H9 (cell line): ENCODE measurements around the gene TCF15. TPM values are rescaled to one million over a fixed set of nuclear protein-coding genes. Genes with fewer than 3 reads are reported as not detected.

Experiments used
- DNase-seq: peaks from one replicate; pipeline ENCODE4 v3.0.0-alpha.2; 2017
- H2AFZ ChIP-seq: one replicate; pipeline ENCODE4 v1.6.1; 2013; ENCODE audit warnings: mild to moderate bottlenecking, low read length, control low read depth, moderate library complexity
- H2AK5ac ChIP-seq: 2 replicates; pipeline ENCODE4 v1.6.1; 2013; ENCODE audit warnings: low read length, control low read depth, mixed read lengths; ENCODE audit not compliant: insufficient read length
- H2BK120ac ChIP-seq: one replicate; pipeline ENCODE4 v1.6.1; 2013; ENCODE audit warnings: low read depth, mild to moderate bottlenecking, low read length, control low read depth, inconsistent platforms; ENCODE audit not compliant: poor library complexity, severe bottlenecking
- H2BK12ac ChIP-seq: 2 replicates; pipeline ENCODE4 v1.6.1; 2013; ENCODE audit warnings: low read length, control low read depth, mixed read lengths, low read depth; ENCODE audit not compliant: insufficient read length
- H2BK15ac ChIP-seq: 2 replicates; pipeline ENCODE4 v1.6.1; 2013; ENCODE audit warnings: low read depth, low read length, control low read depth
- H2BK20ac ChIP-seq: one replicate; pipeline ENCODE4 v1.6.1; 2013; ENCODE audit warnings: low read depth, mild to moderate bottlenecking, low read length, control low read depth, inconsistent platforms; ENCODE audit not compliant: poor library complexity, severe bottlenecking
- H2BK5ac ChIP-seq: 2 replicates; pipeline ENCODE4 v1.6.1; 2013; ENCODE audit warnings: low read length, control low read depth, mixed read lengths; ENCODE audit not compliant: insufficient read length
- H3K14ac ChIP-seq: 2 replicates; pipeline ENCODE4 v1.6.1; 2013; ENCODE audit warnings: low read length, control low read depth; ENCODE audit not compliant: insufficient read depth
- H3K18ac ChIP-seq: 2 replicates; pipeline ENCODE4 v1.6.1; 2013; ENCODE audit warnings: low read depth, mild to moderate bottlenecking, mixed read lengths, low read length, control low read depth; ENCODE audit not compliant: insufficient read length
- H3K23ac ChIP-seq: 2 replicates; pipeline ENCODE4 v1.6.1; 2013; ENCODE audit warnings: low read length, control low read depth, mixed read lengths, low read depth; ENCODE audit not compliant: insufficient read length
- H3K23me2 ChIP-seq: 2 replicates; pipeline ENCODE4 v1.6.1; 2013; ENCODE audit warnings: low read depth, mild to moderate bottlenecking, mixed read lengths, low read length, control low read depth; ENCODE audit not compliant: insufficient read length, poor library complexity, severe bottlenecking
- H3K27ac ChIP-seq: 2 replicates; pipeline ENCODE4 v1.5.1; 2013; ENCODE audit warnings: low read length, control low read depth, mixed read lengths, low read depth; ENCODE audit not compliant: insufficient read length
- H3K27me3 ChIP-seq: 2 replicates; pipeline ENCODE4 v1.6.1; 2013; ENCODE audit warnings: low read length, control low read depth, inconsistent platforms; ENCODE audit not compliant: insufficient read depth
- H3K4ac ChIP-seq: 2 replicates; pipeline ENCODE4 v1.6.1; 2013; ENCODE audit warnings: low read depth, mild to moderate bottlenecking, control low read depth, inconsistent platforms, low read length, moderate library complexity
- H3K4me1 ChIP-seq: 2 replicates; pipeline ENCODE4 v1.6.1; 2013; ENCODE audit warnings: low read length, control low read depth, inconsistent platforms; ENCODE audit not compliant: insufficient read depth
- H3K4me2 ChIP-seq: 2 replicates; pipeline ENCODE4 v1.6.1; 2013; ENCODE audit warnings: low read length, control low read depth, mixed read lengths; ENCODE audit not compliant: insufficient read length, insufficient read depth
- H3K56ac ChIP-seq: 2 replicates; pipeline ENCODE4 v1.6.1; 2013; ENCODE audit warnings: low read depth, mild to moderate bottlenecking, mixed read lengths, low read length, control low read depth; ENCODE audit not compliant: insufficient read length
- H3K79me1 ChIP-seq: 2 replicates; pipeline ENCODE4 v1.6.1; 2013; ENCODE audit warnings: low read depth, mild to moderate bottlenecking, moderate library complexity, low read length, control low read depth, inconsistent platforms; ENCODE audit not compliant: insufficient read depth, poor library complexity, severe bottlenecking
- H3K79me2 ChIP-seq: 2 replicates; pipeline ENCODE4 v1.6.1; 2013; ENCODE audit warnings: low read length, control low read depth, inconsistent platforms; ENCODE audit not compliant: insufficient read depth
- H3K9ac ChIP-seq: 2 replicates; pipeline ENCODE4 v1.6.1; 2013; ENCODE audit warnings: low read length, control low read depth, mixed read lengths; ENCODE audit not compliant: insufficient read length; ENCODE audit errors: extremely low read depth
- H3K9me3 ChIP-seq: one replicate; pipeline ENCODE4 v1.6.1; 2013; ENCODE audit warnings: low read depth, low read length, inconsistent platforms; ENCODE audit not compliant: control insufficient read depth
- H3T11ph ChIP-seq: one replicate; pipeline ENCODE4 v1.6.1; 2013; ENCODE audit warnings: mild to moderate bottlenecking, low read length, control low read depth, inconsistent platforms
- H4K20me1 ChIP-seq: one replicate; pipeline ENCODE4 v1.6.1; 2013; ENCODE audit not compliant: control insufficient read depth, insufficient read length, insufficient read depth
- H4K5ac ChIP-seq: 2 replicates; pipeline ENCODE4 v1.6.1; 2013; ENCODE audit warnings: low read depth, mild to moderate bottlenecking, mixed read lengths, low read length, control low read depth; ENCODE audit not compliant: insufficient read length
- H4K8ac ChIP-seq: replicated peaks from 2 replicates; pipeline ENCODE4 v1.6.1; 2013; ENCODE audit warnings: low read length, control low read depth, mixed read lengths, low read depth; ENCODE audit not compliant: insufficient read length
- H4K91ac ChIP-seq: 2 replicates; pipeline ENCODE4 v1.6.1; 2013; ENCODE audit warnings: low read depth, mild to moderate bottlenecking, moderate library complexity, mixed read lengths, low read length, control low read depth; ENCODE audit not compliant: insufficient read length
- H3K27ac Mint-ChIP-seq, 3 experiments: 2 replicates in 2 of 3; 3 replicates in 1 of 3; pipeline ENCODE4 v1.8.0; 2020 to 2021; ENCODE audit warnings: mixed read lengths in 3 of 3, mild to moderate bottlenecking in 1 of 3, moderate library complexity in 1 of 3
- H3K27me3 Mint-ChIP-seq: 2 replicates; pipeline ENCODE4 v1.8.0; 2021; ENCODE audit warnings: low read depth, mild to moderate bottlenecking, moderate library complexity, mixed read lengths
- H3K36me3 Mint-ChIP-seq, 3 experiments: 2 replicates in 2 of 3; 3 replicates in 1 of 3; pipeline ENCODE4 v1.8.0; 2020 to 2021; ENCODE audit warnings: low read depth in 3 of 3, mixed read lengths in 3 of 3; ENCODE audit not compliant: insufficient read depth in 1 of 3
- H3K4me1 Mint-ChIP-seq, 2 experiments: 2 replicates each; pipeline ENCODE4 v1.8.0; 2020; ENCODE audit warnings: mixed read lengths in 2 of 2
- H3K4me3 Mint-ChIP-seq, 2 experiments: 2 replicates in 1 of 2; 3 replicates in 1 of 2; pipeline ENCODE4 v1.8.0; 2020 to 2021; ENCODE audit warnings: mild to moderate bottlenecking in 2 of 2, mixed read lengths in 2 of 2, moderate library complexity in 1 of 2
- H3K9me3 Mint-ChIP-seq, 2 experiments: 2 replicates in 1 of 2; 3 replicates in 1 of 2; pipeline ENCODE4 v1.8.0; 2020; ENCODE audit warnings: mild to moderate bottlenecking in 2 of 2, mixed read lengths in 2 of 2, moderate library complexity in 1 of 2
- CTCF ChIP-seq: fragments of 200-600 bp; sonication (generic); conservative IDR thresholded peaks from 3 replicates; pipeline ENCODE4 v1.8.0; 2021; ENCODE audit warnings: antibody characterized with exemption, mild to moderate bottlenecking
- WGBS: extraction: QIAGEN DNeasy Blood & Tissue Kit; methylation state at CpG from one replicate; pipeline ENCODE4 v1.1.7; 2013; ENCODE audit warnings: missing lambda C conversion rate, low lambda C conversion rate, mixed read lengths; ENCODE audit not compliant: insufficient read length; ENCODE audit errors: extremely low coverage; 5-methylcytosine and 5-hydroxymethylcytosine counted together
- total RNA-seq: library from RNA; stranded (reverse); gene quantifications from 2 replicates; pipeline ENCODE4 v1.2.1, GENCODE V29; 2021

Gene TCF15
- total RNA-seq, 1 experiment from 2014 or later: 2.0 TPM

- no peaks in the 10 kb centered on the region for H3K27me3 ChIP-seq
- Mint-ChIP-seq H3K27me3 (peaks cover 21% of the 10 kb centered on the region), H3K4me3 (peak overlapping the region in 1 of 2 experiments; percentile 30; a peak in 1 of 5 replicates)
These were observed 36.5 kb downstream of the TCF15 start for GRCh38 chr20:573414-574296.

More at GRCh38 chr20:573414-574296, 36.5 kb downstream of the TCF15 start:
- WGBS: no CpG with 5 or more reads among the region's 12 CpGs
- Mint-ChIP-seq H3K27ac (peak overlapping the region in 1 of 3 experiments; percentile 10; a peak in 2 of 7 replicates), H3K9me3 (no peaks in the 10 kb centered on the region), H3K4me1 (peaks cover 47 to 48% of the 10 kb centered on the region in 2 experiments), H3K36me3 (peaks cover 0 to 1% (median 0%) of the 10 kb centered on the region in 3 experiments; a peak in 1 of 7 replicates)
- TF ChIP-seq CTCF: no peak
- H3T11ph ChIP-seq: no peak overlapping the region
- no peak overlapping the region for H4K5ac ChIP-seq
- H2BK5ac ChIP-seq: no peak overlapping the region
- no peak overlapping the region for H3K18ac ChIP-seq
- no peak overlapping the region for H2AK5ac ChIP-seq
- H3K4ac ChIP-seq: no peak overlapping the region
- no peaks in the 10 kb centered on the region for H3K23me2 ChIP-seq
- H3K14ac ChIP-seq: no peak overlapping the region
- no peak overlapping the region for H2AFZ ChIP-seq
- H3K4me1 ChIP-seq: peaks cover 11% of the 10 kb centered on the region
- H3K56ac ChIP-seq: no peak overlapping the region
- no peak for DNase-seq
- no peak overlapping the region for H3K27ac ChIP-seq
- H2BK12ac ChIP-seq: no peak overlapping the region
- H3K9ac ChIP-seq: no peak overlapping the region
- H4K8ac ChIP-seq: no peak overlapping the region
- no peak overlapping the region for H4K91ac ChIP-seq
- H2BK20ac ChIP-seq: no peak overlapping the region
- no peaks in the 10 kb centered on the region for H3K79me2 ChIP-seq
- H3K23ac ChIP-seq: no peak overlapping the region
- peak overlapping the region; percentile 13 for H3K4me2 ChIP-seq
- no peaks in the 10 kb centered on the region for H3K9me3 ChIP-seq
- no peaks in the 10 kb centered on the region for H3K79me1 ChIP-seq
- H2BK15ac ChIP-seq: no peak overlapping the region
- H4K20me1 ChIP-seq: no peaks in the 10 kb centered on the region
- no peak overlapping the region for H2BK120ac ChIP-seq
